Neuronal stem cell (in vitro differentiated cells): Measurements from ENCODE around the gene CEP131.
"Not testable (repeated sequence)": the region's sequence is repeated elsewhere in the genome, so short reads cannot be mapped to it uniquely, and the experiment has no call there.

Source experiments
- DNase-seq: peaks from one replicate; pipeline ENCODE4 v3.0.0-alpha.2; 2013; ENCODE audit warnings: low spot score
- H2AFZ ChIP-seq: one replicate; pipeline ENCODE4 v1.6.1; 2013; ENCODE audit warnings: mild to moderate bottlenecking, low read length, inconsistent platforms
- H2AK5ac ChIP-seq: 2 replicates; pipeline ENCODE4 v1.6.1; 2013; ENCODE audit warnings: low read depth, mild to moderate bottlenecking, inconsistent platforms, low read length, moderate library complexity, mixed read lengths
- H2BK120ac ChIP-seq: 2 replicates; pipeline ENCODE4 v1.6.1; 2013; ENCODE audit warnings: low read depth, mild to moderate bottlenecking, inconsistent platforms, low read length, moderate library complexity, mixed read lengths
- H2BK12ac ChIP-seq: one replicate; pipeline ENCODE4 v1.6.1; 2013; ENCODE audit warnings: low read length, inconsistent platforms
- H2BK15ac ChIP-seq: 2 replicates; pipeline ENCODE4 v1.6.1; 2013; ENCODE audit warnings: mild to moderate bottlenecking, low read length, inconsistent platforms, mixed read lengths
- H2BK5ac ChIP-seq: one replicate; pipeline ENCODE4 v1.6.1; 2013; ENCODE audit warnings: inconsistent platforms, mild to moderate bottlenecking, low read length, moderate library complexity
- H3K14ac ChIP-seq: one replicate; pipeline ENCODE4 v1.6.1; 2013; ENCODE audit warnings: low read length, inconsistent platforms
- H3K18ac ChIP-seq: 2 replicates; pipeline ENCODE4 v1.6.1; 2013; ENCODE audit warnings: low read length, inconsistent platforms
- H3K23ac ChIP-seq: 2 replicates; pipeline ENCODE4 v1.6.1; 2013; ENCODE audit warnings: low read depth, mild to moderate bottlenecking, mixed read lengths, low read length, inconsistent platforms; ENCODE audit not compliant: poor library complexity
- H3K27ac ChIP-seq: replicated peaks from 3 replicates; pipeline ENCODE4 v1.5.1; 2013; ENCODE audit warnings: low read length, inconsistent platforms
- H3K27me3 ChIP-seq, 3 experiments: 2 replicates each; pipeline ENCODE4 v1.6.1; 2013; ENCODE audit warnings: low read length in 3 of 3, mild to moderate bottlenecking in 2 of 3, inconsistent platforms in 1 of 3, low read depth in 1 of 3, mixed read lengths in 1 of 3, moderate library complexity in 1 of 3; ENCODE audit not compliant: control insufficient read depth in 3 of 3, insufficient read depth in 3 of 3
- H3K36me3 ChIP-seq, 2 donors: replicated peaks in 1 of 2; 2 replicates each; pipeline ENCODE4 v1.6.1; 2013; ENCODE audit warnings: low read length in 2 of 2; ENCODE audit not compliant: control insufficient read depth in 2 of 2, insufficient read depth in 2 of 2
- H3K4ac ChIP-seq: 2 replicates; pipeline ENCODE4 v1.6.1; 2013; ENCODE audit warnings: inconsistent platforms, mild to moderate bottlenecking, low read length, moderate library complexity
- H3K4me1 ChIP-seq, 2 donors: 1 replicate in 1 of 2; 2 replicates in 1 of 2; pipeline ENCODE4 v1.6.1; 2013; ENCODE audit warnings: low read length in 2 of 2, low read depth in 1 of 2; ENCODE audit not compliant: control insufficient read depth in 2 of 2, insufficient read depth in 1 of 2
- H3K4me2 ChIP-seq: one replicate; pipeline ENCODE4 v1.6.1; 2013; ENCODE audit warnings: mild to moderate bottlenecking, low read length, inconsistent platforms; ENCODE audit not compliant: insufficient read depth, poor library complexity, severe bottlenecking
- H3K4me3 ChIP-seq, 2 donors: 2 replicates each; pipeline ENCODE4 v1.5.1; 2013; ENCODE audit warnings: low read length in 2 of 2, mild to moderate bottlenecking in 2 of 2, inconsistent platforms in 1 of 2, moderate library complexity in 1 of 2
- H3K79me1 ChIP-seq: one replicate; pipeline ENCODE4 v1.6.1; 2013; ENCODE audit warnings: low read depth, mild to moderate bottlenecking, inconsistent platforms, low read length, moderate library complexity
- H3K9ac ChIP-seq: one replicate; pipeline ENCODE4 v1.6.1; 2013; ENCODE audit warnings: mild to moderate bottlenecking, low read depth, low read length, inconsistent platforms; ENCODE audit not compliant: poor library complexity
- H3K9me3 ChIP-seq, 2 donors: replicated peaks in 1 of 2; 2 replicates each; pipeline versions ENCODE3 to v1.6.1; 2013; ENCODE audit warnings: low read length in 2 of 2, mild to moderate bottlenecking in 2 of 2, inconsistent platforms in 1 of 2, low read depth in 1 of 2, mixed read lengths in 1 of 2, moderate library complexity in 1 of 2; ENCODE audit not compliant: control insufficient read depth in 2 of 2, insufficient read depth in 1 of 2
- H4K8ac ChIP-seq: one replicate; pipeline ENCODE4 v1.6.1; 2013; ENCODE audit warnings: low read depth, mild to moderate bottlenecking, inconsistent platforms, low read length, moderate library complexity
- H4K91ac ChIP-seq: one replicate; pipeline ENCODE4 v1.6.1; 2013; ENCODE audit warnings: low read length, low read depth, mild to moderate bottlenecking, inconsistent platforms; ENCODE audit not compliant: poor library complexity
- WGBS, 2 donors: extraction: QIAGEN DNeasy Blood & Tissue Kit; methylation state at CpG; one replicate each; pipeline ENCODE4 v1.1.7; 2013; ENCODE audit warnings: missing lambda C conversion rate in 2 of 2, mixed read lengths in 1 of 2; ENCODE audit not compliant: insufficient read length in 2 of 2, insufficient replicate concordance in 1 of 2; ENCODE audit errors: extremely low coverage in 2 of 2; 5-methylcytosine and 5-hydroxymethylcytosine counted together

Gene CEP131

GRCh38 chr17:81227630-81228029 is 4.9 kb upstream of the CEP131 start:
- H3K14ac ChIP-seq, H3K4me1 ChIP-seq, H2BK15ac ChIP-seq, H3K18ac ChIP-seq, H2BK5ac ChIP-seq, H2AK5ac ChIP-seq, H2AFZ ChIP-seq, DNase-seq, H3K4ac ChIP-seq, H4K8ac ChIP-seq, H3K4me3 ChIP-seq, H2BK120ac ChIP-seq, H3K4me2 ChIP-seq, H3K9me3 ChIP-seq, H2BK12ac ChIP-seq, H3K27me3 ChIP-seq, H3K79me1 ChIP-seq, H3K9ac ChIP-seq, H3K23ac ChIP-seq, H4K91ac ChIP-seq, H3K27ac ChIP-seq: not testable (repeated sequence)
- peaks cover 11 to 24% of the 10 kb centered on the region in 2 donors for H3K36me3 ChIP-seq
- no CpG with 5 or more reads among the region's 2 CpGs for WGBS, 2 donors

- H2BK5ac ChIP-seq, result no peak overlapping the region
- no peak overlapping the region for H2BK12ac ChIP-seq
- peaks cover 0 to 2% of the 10 kb centered on the region in 2 donors for H3K9me3 ChIP-seq
- no peak overlapping the region for H3K27ac ChIP-seq
- no peak overlapping the region for H4K91ac ChIP-seq
- no peak overlapping the region for H4K8ac ChIP-seq
- no peak overlapping the region for H3K14ac ChIP-seq
- no peak overlapping the region for H2BK120ac ChIP-seq
- peaks cover 13% of the 10 kb centered on the region for H3K79me1 ChIP-seq
- H2AFZ ChIP-seq, result peak overlapping the region; percentile 96
- H2AK5ac ChIP-seq, result peak overlapping the region; percentile 4
- no peak overlapping the region for H3K4me3 ChIP-seq
- H2BK15ac ChIP-seq, result no peak overlapping the region
- H3K36me3 ChIP-seq, result peaks cover 4 to 13% of the 10 kb centered on the region in 2 donors
- H3K4ac ChIP-seq, result no peak overlapping the region
- DNase-seq, result no peak
- H3K9ac ChIP-seq, result no peak overlapping the region
- no CpG with 5 or more reads among the region's 11 CpGs for whole genome bisulfite sequencing, 2 donors
- H3K18ac ChIP-seq, result peak overlapping the region; percentile 53
- H3K4me2 ChIP-seq, result peak overlapping the region; percentile 32
- peaks cover 13 to 20% of the 10 kb centered on the region in 2 donors for H3K4me1 ChIP-seq
- no peaks in the 10 kb centered on the region for H3K27me3 ChIP-seq
- H3K23ac ChIP-seq, result no peak overlapping the region
Measured at GRCh38 chr17:81223762-81224130, 981 bp upstream of the CEP131 start.

- peaks cover 0 to 2% of the 10 kb centered on the region in 2 donors for H3K9me3 ChIP-seq
- peaks cover 5 to 17% of the 10 kb centered on the region in 2 donors for H3K36me3 ChIP-seq
- H3K4ac ChIP-seq, result peak overlapping the region; percentile 89
- no peak overlapping the region for H3K27ac ChIP-seq
- peak overlapping the region; percentile 92 to 96 for H3K4me3 ChIP-seq
- no peak overlapping the region for H4K8ac ChIP-seq
- no peaks in the 10 kb centered on the region for H3K27me3 ChIP-seq
- H3K14ac ChIP-seq, result peak overlapping the region; percentile 82
- H2AFZ ChIP-seq, result peak overlapping the region; percentile 94
- peak overlapping the region; percentile 69 for H3K18ac ChIP-seq
- no CpG with 5 or more reads among the region's 30 CpGs for WGBS, 2 donors
- DNase-seq, result no peak
- H3K9ac ChIP-seq, result peak overlapping the region; percentile 97
- H3K23ac ChIP-seq, result peak overlapping the region; percentile 80
- H3K79me1 ChIP-seq, result peaks cover 13% of the 10 kb centered on the region
- H3K4me2 ChIP-seq, result peak overlapping the region; percentile 96
- H4K91ac ChIP-seq, result no peak overlapping the region
- peak overlapping the region; percentile 83 for H2BK5ac ChIP-seq
- no peak overlapping the region for H2BK12ac ChIP-seq
- no peak overlapping the region for H2BK120ac ChIP-seq
- peaks cover 13 to 20% of the 10 kb centered on the region in 2 donors for H3K4me1 ChIP-seq
- peak overlapping the region; percentile 84 for H2AK5ac ChIP-seq
- peak overlapping the region; percentile 81 for H2BK15ac ChIP-seq
Measured at GRCh38 chr17:81222620-81222905, 202 bp downstream of the CEP131 start.

- peak overlapping the region; percentile 94 for H2AFZ ChIP-seq
- H3K14ac ChIP-seq, result peak overlapping the region; percentile 82
- H3K36me3 ChIP-seq, result peaks cover 8 to 22% of the 10 kb centered on the region in 2 donors
- no peaks in the 10 kb centered on the region for H3K27me3 ChIP-seq
- peaks cover 15% of the 10 kb centered on the region for H3K79me1 ChIP-seq
- H3K9me3 ChIP-seq, result peaks cover 0 to 2% of the 10 kb centered on the region in 2 donors
- peak overlapping the region; percentile 96 for H3K4me2 ChIP-seq
- no CpG with 5 or more reads among the region's 24 CpGs for WGBS, 2 donors
- no peak overlapping the region for H2BK120ac ChIP-seq
- H3K9ac ChIP-seq, result peak overlapping the region; percentile 97
- H4K91ac ChIP-seq, result no peak overlapping the region
- H2AK5ac ChIP-seq, result peak overlapping the region; percentile 84
- no peak for DNase-seq
- peaks cover 13 to 20% of the 10 kb centered on the region in 2 donors for H3K4me1 ChIP-seq
- H2BK5ac ChIP-seq, result peak overlapping the region; percentile 83
- no peak overlapping the region for H3K27ac ChIP-seq
- H4K8ac ChIP-seq, result no peak overlapping the region
- peak overlapping the region; percentile 6 for H2BK12ac ChIP-seq
- H2BK15ac ChIP-seq, result peak overlapping the region; percentile 81
- H3K4me3 ChIP-seq, result peak overlapping the region; percentile 92 to 96
- peak overlapping the region; percentile 70 for H3K18ac ChIP-seq
- H3K23ac ChIP-seq, result peak overlapping the region; percentile 52
- peak overlapping the region; percentile 89 for H3K4ac ChIP-seq
Measured at GRCh38 chr17:81221842-81222619, 734 bp downstream of the CEP131 start.
